HG03469 (cell line): Measurements from ENCODE around the gene LAMB2.

Experiments
- ATAC-seq: cut with Tn5 transposase; IDR thresholded peaks from one replicate; pipeline ENCODE4 v1.9.1; 2021; ENCODE audit warnings: mild to moderate bottlenecking, moderate library complexity, moderate number of reproducible peaks; ENCODE audit not compliant: unreplicated experiment

Gene LAMB2

DNA sequence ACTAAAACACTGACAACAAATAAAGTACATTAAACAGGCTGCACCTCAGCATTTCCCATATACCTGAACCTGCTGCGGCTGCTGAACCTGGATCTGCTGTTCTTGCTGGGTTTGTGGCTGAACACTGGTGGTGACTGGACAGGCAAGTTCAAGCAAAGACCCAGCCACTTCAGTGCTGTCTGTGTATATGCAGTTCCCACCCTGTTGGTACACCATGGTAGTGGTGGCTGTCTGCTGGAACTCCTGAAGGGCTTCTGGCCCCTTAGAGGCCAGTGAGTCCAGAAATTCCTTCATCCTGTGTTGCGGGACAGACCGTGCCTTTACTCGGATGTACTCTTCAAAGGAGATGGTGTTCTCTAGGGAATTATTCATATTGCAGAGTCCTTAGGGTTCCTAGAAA, 56.2 kb downstream of the LAMB2 start:
- ATAC-seq: no peak

DNA sequence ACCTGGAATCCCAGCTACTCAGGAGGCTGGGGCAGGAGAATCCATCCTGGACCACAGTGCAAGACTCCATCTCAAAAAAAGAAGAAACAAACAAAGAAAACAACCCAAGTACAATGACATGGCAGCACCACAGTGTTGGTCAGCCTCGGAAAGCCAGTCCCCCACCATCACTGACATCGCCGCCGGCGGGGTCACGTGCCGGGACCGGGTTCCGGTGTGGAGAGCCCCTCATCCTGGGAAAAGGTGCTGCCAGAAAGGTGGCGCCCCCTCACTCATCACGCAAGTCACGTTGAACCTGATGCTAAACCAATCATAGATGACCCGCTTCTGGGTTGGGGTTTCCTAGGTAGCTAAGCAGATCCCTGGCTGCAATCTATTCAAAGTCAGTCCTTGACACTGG, 56.7 kb downstream of the LAMB2 start:
- no peak for ATAC-seq
